Measurements from ENCODE around the gene ELMO1. TPM values are rescaled to one million over a fixed set of nuclear protein-coding genes. Genes with fewer than 3 reads are reported as not detected.
A peak's percentile ranks its signal among the peaks of the same experiment; 100 is the strongest.

The ELMO1 gene
- total and polyA plus RNA-seq, 11 donors = 6.9 to 38.6 (median 14.7) TPM

GRCh38 chr7:37216923-37217322, 231.7 kb downstream of the ELMO1 start:
- H3K4me1 ChIP-seq = peaks cover 0 to 50% (median 27%) of the 10 kb centered on the region in 12 donors
- intact Hi-C loops (cut with DNase I) = loop anchor here in 6 of 10 donors (5.0 to 10.0 kb wide), 8 partner anchors 65 to 610 kb away; partner anchors contain the start of gene ELMO1 (in 2 of the 6)
- no peak overlapping the region for H3K4me3 ChIP-seq
- TF ChIP-seq POLR2A (IDR thresholded peaks at IDR 0.05) (no peak), CTCF (IDR thresholded peaks at IDR 0.05) (no peak)
- DNase-seq (no peak), ATAC-seq (no peak)
- no peaks in the 10 kb centered on the region for H3K27me3 ChIP-seq
- H3K27ac ChIP-seq = peak overlapping the region in 2 of 12 donors; percentile 21 to 37
- H3K9me3 ChIP-seq = no peaks in the 10 kb centered on the region
- H3K36me3 ChIP-seq = peaks cover 0 to 34% (median 4%) of the 10 kb centered on the region in 9 donors
- WGBS, 4 donors = 20 to 45% (median 33%) methylated on average over 2 of the region's 2 CpGs

- 49 to 71% (median 54%) methylated on average over 10 of the region's 10 CpGs for WGBS, 4 donors
- no peaks in the 10 kb centered on the region for H3K9me3 ChIP-seq
- peak overlapping the region in 5 of 12 donors; percentile 4 to 40 (median 37) for H3K27ac ChIP-seq
- intact Hi-C loops (cut with DNase I) = loop anchor here in 6 of 10 donors (5.0 to 10.0 kb wide), 8 partner anchors 66 to 611 kb away; partner anchors contain the start of gene ELMO1 (in 2 of the 6)
- DNase-seq = peak in 1 of 5 donors; percentile 29
- peaks cover 0 to 55% (median 30%) of the 10 kb centered on the region in 12 donors for H3K4me1 ChIP-seq
- no peaks in the 10 kb centered on the region for H3K27me3 ChIP-seq
- no peak overlapping the region for H3K4me3 ChIP-seq
- TF ChIP-seq CTCF (IDR thresholded peaks at IDR 0.05) = no peak
- TF ChIP-seq POLR2A (IDR thresholded peaks at IDR 0.05) = no peak
- peaks cover 0 to 37% (median 0%) of the 10 kb centered on the region in 9 donors for H3K36me3 ChIP-seq
- ATAC-seq = peak in 3 of 4 donors; percentile 69 to 82 (median 77)
Measured at GRCh38 chr7:37216156-37216852, 232.4 kb downstream of the ELMO1 start.

- intact Hi-C loops (cut with DNase I) = loop anchor here in 6 of 10 donors (5.0 to 10.0 kb wide), 8 partner anchors 67 to 612 kb away; partner anchors contain the start of gene ELMO1 (in 2 of the 6)
Measured at GRCh38 chr7:37215290-37215923, 233.3 kb downstream of the ELMO1 start.

More at GRCh38 chr7:37215290-37215923, 233.3 kb downstream of the ELMO1 start:
- peaks cover 0 to 55% (median 33%) of the 10 kb centered on the region in 12 donors for H3K4me1 ChIP-seq
- no peaks in the 10 kb centered on the region for H3K9me3 ChIP-seq
- H3K36me3 ChIP-seq = peaks cover 0 to 37% (median 0%) of the 10 kb centered on the region in 9 donors
- no peak overlapping the region for H3K27ac ChIP-seq
- H3K27me3 ChIP-seq = no peaks in the 10 kb centered on the region
- TF ChIP-seq CTCF (IDR thresholded peaks at IDR 0.05) = no peak
- TF ChIP-seq POLR2A (IDR thresholded peaks at IDR 0.05) = no peak
- no peak for ATAC-seq
- WGBS, 4 donors = 59 to 80% (median 66%) methylated on average over 3 of the region's 3 CpGs
- H3K4me3 ChIP-seq = no peak overlapping the region
- DNase-seq = no peak

Measured in heart left ventricle (tissue), 16 donors.